GM18868 (cell line): ENCODE measurements around the gene GRIPAP1.

Experiments used
- ATAC-seq: cut with Tn5 transposase; IDR thresholded peaks from one replicate; pipeline ENCODE4 v1.9.1; 2021; ENCODE audit warnings: mild to moderate bottlenecking, moderate library complexity; ENCODE audit not compliant: unreplicated experiment

Gene GRIPAP1, protein sequence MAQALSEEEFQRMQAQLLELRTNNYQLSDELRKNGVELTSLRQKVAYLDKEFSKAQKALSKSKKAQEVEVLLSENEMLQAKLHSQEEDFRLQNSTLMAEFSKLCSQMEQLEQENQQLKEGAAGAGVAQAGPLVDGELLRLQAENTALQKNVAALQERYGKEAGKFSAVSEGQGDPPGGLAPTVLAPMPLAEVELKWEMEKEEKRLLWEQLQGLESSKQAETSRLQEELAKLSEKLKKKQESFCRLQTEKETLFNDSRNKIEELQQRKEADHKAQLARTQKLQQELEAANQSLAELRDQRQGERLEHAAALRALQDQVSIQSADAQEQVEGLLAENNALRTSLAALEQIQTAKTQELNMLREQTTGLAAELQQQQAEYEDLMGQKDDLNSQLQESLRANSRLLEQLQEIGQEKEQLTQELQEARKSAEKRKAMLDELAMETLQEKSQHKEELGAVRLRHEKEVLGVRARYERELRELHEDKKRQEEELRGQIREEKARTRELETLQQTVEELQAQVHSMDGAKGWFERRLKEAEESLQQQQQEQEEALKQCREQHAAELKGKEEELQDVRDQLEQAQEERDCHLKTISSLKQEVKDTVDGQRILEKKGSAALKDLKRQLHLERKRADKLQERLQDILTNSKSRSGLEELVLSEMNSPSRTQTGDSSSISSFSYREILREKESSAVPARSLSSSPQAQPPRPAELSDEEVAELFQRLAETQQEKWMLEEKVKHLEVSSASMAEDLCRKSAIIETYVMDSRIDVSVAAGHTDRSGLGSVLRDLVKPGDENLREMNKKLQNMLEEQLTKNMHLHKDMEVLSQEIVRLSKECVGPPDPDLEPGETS

DNA sequence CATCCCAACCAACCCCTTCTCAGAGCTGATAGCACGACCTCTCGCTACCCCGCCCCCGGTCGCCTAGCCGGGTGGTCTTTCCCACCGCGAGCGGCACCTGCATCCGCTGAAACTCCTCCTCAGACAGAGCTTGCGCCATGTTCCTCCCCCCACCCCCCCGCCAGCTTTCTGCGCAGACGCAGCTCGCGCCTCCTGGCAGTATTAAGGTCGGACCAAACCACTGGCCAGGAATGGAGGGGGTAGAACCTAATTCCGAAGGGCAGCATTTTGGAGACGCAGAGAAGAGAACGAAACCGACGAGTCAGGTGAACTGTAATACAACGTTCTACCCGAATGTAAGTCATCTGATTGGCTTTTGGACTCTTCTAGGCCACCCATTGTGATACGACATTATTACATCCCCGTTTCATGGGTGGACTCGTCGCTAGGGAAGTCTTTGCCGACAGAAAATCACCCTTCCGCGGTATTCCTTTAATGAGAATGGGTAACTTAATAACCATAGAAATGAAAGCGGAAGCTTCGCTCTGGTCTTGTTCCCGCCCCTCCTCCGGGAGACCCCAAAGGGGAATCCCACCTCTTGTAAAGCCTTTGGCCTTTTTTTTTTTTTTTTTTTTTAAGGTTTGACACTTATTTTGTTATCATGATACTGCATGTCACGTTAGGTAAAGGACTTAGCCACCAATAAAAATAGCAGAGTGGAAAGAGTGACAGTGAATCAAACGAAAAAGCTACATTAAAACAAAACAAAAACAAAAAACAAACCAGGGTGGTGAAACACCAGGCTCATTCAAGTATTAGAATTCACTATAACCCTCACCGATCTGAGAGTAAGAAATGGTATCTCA lies at the start of gene GRIPAP1:
GRIPAP1 (minus strand) TSS at position 174 of the 845 bp plus-strand sequence; CDS start at position 139, 35 bp downstream.
- peak; percentile 86 for ATAC-seq

DNA sequence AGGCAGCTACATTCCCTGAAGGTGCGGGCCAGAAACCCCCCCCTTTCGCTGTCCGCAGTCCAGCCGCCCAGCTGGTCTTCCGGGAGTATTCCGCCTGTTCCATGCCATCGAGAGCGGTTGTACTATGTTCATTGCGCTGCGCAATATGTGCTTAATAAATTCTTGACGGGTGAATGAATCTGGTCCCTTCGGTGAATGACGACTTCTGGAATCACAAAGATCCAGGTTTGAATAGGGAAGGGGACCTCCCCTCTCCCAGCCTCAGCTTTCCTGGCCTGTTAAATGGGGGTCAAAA lies 41.9 kb upstream of the GRIPAP1 start:
- no peak for ATAC-seq

DNA sequence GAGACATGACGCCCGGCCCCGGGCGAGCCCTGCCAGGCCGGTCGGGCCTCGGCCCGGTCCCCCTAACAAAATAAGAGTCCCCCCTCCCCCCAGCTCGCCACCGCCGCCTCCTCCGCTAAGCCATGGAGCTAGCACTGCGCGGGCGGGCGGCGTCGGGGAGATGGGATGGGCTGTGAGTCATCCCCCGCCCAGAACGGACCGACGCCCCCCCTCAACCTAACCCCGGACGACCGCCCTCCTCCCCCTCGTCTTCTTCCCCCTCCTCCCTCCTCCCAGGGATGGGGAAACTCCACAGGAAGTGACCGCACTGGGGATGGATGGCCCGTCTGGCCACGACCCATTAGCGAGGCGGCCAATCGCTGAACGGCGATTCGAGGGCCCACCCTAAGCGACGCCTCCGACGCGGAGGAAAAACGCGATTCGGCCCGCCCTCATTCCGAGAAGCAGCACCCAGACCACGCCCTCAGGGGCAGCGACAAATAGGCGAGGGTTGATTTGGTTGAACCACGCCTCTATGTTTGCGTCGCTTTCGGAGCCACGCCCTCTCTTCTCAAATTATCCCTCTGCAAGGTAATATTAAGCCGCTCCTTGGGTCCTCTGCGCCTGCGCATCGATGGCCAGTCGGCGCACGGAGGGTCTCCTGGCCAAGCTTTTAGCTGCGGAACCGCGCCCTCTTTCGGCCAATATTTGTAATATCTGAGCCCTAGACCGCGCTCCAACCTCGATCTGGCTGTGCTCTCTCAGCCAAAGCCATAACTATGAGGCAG lies 41.3 kb upstream of the GRIPAP1 start, which contains the start of gene TFE3:
TFE3 (minus strand) TSS at position 138 of the 767 bp plus-strand sequence; CDS start at position 7, 131 bp downstream.
- ATAC-seq = peak; percentile 90

DNA sequence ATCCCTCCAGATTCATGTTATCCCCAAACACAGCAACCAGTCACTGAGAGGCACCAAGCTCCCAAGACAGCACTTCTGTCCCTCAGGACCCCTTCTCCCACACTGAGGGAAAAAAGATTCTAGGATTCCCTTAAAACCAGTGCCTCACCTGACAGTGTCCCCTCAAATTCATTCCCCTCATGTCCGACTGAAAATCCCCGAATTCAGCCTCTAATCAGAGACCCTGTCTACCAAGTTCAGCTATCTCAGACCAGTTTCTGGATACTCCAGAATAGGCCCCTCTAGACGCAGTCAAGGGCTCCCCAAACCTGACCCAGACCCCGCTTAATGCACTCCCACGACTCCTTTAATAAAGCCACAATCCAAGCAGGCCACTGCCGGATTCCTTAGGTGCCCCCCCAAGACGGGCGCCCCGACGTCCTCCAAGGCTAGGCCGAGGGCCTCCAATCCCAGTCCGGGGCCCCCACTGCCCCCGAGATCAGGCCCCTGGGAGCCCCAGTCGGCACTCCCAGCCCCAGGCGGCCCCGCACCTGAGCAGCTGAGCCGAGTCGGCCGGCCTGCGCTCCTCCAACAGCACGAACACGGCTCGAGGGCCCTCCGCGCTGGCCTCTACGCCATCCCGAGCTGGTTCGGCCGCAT lies 40.6 kb upstream of the GRIPAP1 start:
- no peak for ATAC-seq

DNA sequence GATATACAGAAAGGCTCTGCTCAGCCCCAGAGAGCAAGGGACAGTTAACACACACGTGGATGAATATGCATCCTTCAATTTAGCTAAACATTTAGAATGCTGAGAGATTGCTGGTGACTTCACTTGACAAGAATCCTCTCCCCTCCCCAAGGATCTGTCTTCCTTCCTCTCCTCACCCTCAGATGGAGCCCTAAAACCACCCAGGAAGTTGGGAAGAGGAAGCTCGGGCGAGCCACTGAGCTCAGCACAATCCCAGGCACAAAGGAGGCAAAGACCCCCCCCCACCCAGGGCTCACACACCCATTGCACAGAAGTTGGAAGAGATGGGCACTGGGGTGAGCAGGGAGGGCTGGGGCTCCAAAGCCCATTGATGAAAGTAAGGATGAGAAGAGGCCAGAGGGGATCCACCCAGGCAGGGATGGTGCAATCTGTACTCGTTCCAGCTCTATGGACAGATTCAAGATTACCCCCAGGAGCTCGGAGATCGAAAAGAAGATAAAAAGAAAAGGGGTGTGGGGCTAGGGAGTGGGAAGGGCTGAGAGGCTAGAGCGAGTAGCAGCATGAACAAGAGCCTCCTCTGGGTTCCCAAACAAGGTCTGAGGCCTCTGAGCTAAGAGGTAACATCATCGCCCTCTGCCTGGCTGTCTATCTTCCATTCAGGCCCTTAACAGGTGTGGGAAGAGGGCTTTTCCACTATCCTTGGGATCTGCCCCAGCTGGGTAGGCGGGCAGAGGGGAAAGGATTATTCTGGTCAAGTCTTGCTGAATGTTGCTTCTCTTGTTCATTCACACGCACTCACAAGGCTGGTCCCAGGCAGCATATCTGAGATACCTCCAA lies 39.9 kb upstream of the GRIPAP1 start:
- no peak for ATAC-seq

DNA sequence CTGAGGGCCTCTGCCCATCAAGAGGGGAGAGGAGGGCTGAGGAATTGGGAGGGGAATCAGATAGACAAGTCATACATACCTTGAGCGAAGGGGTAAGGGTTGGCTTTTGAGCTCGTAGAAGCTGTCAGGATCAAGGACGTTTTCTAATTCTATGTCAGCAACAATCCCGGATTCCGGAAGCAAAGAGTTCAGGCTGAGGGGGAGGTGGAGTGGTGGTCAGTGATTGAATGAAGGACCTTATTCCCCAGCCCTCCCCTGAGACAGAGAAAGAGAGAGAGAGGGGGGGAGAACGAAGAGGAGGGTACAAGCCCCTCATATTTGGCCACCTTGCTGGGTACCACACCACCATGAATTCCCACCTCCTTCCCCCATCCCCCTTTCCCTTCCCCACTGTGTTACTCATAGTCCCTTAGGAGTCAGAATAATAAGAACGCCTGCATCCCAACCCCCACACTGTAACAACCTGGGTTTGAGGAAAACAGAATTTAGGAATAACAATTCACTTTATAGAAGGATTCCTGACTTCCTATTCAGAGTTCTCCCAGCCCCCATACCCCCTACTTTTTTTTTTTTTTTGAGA lies 38.4 kb upstream of the GRIPAP1 start:
- ATAC-seq = no peak

DNA sequence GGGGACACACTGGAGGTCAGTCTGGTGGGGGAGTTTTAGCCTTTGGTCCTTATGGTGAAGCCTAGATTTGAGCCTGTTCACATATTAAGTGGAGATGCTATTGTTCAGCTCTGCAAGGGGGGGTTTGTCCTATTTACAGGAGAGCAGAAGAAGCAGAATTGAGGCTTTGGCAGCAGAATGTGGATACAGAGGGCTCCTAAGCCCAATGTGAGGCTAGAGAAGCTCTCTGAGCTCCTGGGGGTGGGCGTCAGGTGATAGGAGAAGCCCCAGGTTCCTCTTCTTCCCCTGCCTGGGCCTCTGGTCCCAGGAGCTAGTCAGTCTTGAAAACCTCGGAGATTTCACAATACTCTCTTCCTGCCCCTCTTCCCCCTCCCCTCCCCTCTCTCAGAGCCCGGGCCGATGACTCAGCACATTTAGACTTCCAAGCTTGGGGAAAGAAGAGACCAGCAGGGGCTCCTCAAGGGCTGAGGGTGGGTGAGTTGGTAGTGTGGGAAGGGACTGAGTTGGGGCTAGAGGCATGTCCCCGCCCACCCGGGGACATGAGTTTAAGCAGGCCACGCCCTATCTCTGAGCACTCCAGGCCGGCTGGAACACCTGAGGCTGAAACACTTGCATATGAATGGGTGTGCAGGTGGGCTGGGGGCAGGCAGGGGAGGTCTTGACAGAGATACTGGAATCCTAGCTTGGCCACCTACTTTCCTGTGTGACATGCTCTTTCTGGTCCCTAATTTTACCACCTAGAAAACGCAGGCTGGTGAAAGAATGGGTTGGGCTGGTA lies 37.7 kb upstream of the GRIPAP1 start:
- peak; percentile 28 for ATAC-seq

DNA sequence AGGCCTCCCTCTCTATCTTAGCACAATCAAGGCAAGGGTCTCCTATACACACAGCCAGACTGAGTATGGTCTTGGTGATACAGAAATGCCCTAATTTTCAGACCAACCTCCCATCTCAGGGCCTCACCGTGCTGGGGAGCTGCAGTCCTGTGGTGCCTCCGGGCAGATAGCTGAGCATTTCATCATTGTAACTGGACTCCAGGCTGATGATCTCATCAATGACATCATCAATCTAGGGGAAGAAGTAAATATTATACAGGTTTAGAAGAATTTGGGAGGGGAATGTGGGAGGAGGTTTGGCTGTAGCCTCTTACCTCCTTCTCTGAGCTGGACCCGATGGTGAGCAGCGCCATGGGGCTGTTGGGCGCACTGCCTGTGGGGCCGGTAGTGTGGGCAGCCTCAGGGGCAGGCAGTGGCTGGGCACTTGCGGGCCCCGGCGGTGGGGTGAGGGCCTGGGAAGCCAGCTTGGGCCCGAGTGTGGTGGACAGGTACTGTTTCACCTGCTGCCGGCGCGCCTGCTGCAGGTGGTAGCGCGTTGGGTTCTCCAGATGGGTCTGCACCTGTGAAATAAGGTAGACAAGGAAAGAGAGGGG lies 35.9 kb upstream of the GRIPAP1 start:
- no peak for ATAC-seq

DNA sequence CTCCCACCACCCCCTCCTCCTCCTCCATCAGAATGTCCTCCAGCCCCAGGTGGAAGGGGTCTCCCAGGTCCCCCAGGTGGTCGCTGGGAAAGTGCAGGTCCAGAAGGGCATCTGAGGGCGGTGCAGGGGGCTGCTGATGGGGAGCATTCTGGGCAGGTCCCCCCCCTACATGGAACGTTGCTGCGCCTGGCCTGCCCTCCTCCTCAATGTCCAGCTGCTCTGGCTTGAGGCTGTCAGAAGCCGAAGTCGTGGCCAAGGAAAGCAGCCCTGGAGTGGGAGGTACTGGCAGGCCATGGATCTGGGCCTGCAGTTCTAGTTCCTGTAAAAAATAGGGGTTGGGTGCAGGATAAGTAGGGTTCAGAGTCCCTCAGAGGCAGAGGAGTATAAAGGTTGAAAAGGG lies 28.2 kb upstream of the GRIPAP1 start:
- ATAC-seq = no peak

DNA sequence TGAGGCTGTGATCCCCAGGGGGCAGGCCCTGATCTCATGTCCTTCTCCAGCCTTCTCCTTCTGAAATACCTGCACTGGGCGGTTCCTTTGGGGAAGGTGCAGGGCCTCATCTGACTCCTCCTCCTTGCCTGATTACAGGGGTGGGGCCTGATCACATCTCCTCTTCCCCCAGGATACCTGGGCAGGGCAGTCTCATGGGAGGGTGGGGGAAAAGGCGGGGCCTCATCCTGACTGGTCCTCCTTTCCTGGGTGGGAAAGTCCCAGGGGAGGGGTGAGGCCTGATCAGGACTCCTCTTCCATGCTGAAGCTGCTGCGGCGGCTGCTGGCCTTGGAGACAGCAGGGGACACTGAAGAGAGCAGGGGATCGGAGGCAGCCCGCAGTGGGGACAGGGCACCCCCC lies 27.8 kb upstream of the GRIPAP1 start:
- ATAC-seq = no peak

DNA sequence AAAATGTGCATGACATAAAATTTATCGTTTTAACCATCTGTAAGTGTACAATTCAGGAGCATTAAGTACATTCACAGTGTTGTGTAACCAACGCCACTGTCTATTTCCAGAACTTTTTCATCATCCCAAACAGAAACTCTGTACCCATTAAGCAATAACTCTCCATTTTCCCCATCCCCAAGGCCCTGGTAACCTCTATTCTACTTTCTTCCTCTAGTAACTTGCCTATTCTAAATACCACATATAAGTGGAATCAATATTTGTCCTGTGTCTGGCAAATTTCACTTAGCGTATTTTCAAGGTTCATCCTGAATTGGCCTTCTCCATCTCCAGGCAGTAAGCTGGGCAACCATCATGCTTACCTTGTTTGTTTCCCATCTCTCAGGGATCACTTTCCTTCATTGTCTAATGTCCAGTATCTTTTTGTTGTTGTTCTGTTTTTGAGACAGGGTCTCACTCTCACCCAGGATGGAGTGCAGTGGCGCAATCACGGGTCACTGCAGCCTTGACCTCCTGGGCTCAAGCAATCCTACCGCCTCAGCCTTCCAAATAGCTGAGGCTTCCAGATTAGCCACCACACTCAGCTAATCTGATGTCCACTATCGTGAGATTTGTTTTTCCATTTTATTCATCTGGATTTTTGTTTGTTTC lies 17.7 kb upstream of the GRIPAP1 start:
- no peak for ATAC-seq

DNA sequence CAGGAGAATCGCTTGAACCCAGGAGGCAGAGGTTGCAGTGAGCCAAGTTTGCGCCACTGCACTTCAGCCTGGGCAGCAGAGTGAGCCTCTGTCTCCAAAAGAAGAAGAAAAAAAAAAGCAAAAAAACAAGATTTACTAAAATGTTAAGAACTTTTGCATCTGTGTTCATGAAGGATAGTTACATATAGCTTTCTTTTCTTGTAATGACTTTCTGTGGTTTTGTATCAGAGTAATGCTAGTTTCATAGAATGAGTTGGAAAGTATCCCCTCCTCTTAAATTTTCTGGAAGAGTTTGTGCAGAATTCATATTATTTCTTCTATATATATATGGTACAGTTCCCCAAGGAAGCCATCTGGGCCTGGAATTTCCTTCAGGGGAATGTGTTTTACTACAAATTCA lies 17.0 kb upstream of the GRIPAP1 start:
- ATAC-seq = no peak

DNA sequence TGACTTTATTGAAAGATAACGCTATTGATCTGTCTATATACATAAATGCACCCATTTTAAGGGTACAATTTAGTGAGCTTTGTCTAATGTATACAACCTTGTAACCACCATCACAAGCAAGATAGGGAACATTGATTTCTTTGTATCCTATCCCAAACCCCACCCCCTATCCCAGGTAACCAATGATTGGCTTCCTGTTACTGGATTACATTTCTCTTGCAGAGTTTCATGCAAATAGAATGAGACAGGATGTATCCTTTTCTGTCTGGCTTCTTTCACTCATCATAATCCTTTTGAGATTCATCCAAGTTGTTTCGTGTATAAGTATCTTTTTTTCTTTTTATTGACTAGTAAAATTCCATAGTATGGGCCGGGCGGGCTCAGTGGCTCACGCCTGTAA lies 1.6 kb upstream of the GRIPAP1 start:
- no peak for ATAC-seq

DNA sequence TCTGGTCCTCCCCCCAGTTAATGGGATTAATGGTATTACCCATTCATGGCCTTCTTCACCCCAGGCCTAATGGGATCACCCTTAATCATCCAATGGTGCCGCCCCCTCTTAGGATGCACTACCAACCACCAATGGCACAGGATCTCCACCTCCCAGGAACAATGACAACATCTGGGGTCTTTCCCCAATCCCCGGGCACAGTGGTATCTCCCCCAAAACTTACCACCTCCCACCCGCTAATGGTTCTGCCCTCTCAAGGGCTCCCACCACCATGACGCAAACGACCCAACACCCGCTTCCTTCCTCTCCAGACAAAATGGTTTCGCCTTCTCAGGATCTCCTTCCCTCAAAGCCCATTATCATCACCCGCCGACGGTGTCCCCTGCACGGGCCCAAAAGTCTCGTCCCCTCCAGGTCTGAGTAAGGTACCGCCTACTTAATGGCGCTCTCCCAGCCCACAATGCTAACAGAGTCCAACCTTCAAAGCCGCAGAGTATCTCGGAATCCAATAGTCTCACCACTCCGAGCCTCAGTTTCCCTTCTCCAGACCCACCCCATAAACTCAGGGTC lies 458 bp downstream of the GRIPAP1 start:
- peak; percentile 30 for ATAC-seq

DNA sequence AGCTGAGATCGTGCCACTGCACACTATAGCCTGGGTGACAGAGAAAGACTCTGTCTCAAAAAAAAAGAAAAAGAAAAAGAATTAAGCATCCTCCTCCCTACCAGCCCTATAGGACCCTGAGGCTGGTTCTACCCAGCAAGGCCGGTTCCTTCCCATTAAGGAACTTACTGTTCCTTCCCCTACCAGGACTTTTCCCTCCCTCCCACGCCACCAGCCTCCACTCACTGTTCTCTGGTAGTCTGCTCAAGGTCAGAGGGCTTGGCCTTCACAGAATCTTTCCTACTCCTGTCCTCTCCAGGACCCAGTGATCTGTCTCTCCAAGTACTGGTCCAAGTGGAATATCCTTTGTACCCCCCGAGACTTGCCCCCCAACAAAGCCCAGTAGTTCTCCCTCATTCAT lies 1.4 kb downstream of the GRIPAP1 start:
- ATAC-seq = no peak

DNA sequence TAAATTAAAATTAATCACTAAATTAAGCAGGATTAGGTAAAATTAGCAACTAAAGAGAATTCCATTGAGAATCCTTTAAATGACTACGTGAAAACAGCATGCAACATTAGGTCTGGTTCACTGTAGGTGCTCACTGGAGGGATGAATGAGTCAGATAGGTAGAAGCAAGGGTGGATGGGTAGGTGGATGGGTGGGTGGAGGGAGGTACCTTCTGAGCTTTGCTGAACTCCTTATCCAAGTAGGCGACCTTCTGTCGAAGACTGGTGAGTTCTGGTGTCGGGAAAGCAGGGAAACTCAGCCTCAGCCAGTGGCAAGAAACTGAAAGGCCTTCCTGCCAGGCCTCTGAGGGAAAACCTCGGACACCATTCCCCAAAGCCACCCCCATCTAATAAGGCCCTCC lies 3.0 kb downstream of the GRIPAP1 start:
- no peak for ATAC-seq

DNA sequence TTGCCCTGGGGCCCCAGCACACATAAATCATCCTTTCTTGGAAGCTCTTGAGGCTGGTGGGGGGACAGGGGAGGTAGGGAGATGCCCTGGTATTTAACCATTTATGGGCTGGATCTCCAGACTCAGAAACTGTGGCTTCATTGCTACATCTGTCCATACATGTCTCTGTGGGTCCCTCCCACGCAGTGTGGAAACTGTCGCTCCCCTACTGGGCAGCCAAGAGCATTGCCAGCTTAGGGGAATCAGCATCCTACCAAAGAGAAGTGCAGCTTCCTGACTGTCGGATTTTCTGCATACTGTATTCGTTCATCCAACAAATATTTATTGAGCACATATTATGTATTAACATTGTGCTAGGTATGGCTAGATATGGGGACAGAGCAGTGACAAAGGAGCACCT lies 3.7 kb downstream of the GRIPAP1 start:
- no peak for ATAC-seq
